ENCODE measurements around the gene IFT43.

IFT43 gene

DNA sequence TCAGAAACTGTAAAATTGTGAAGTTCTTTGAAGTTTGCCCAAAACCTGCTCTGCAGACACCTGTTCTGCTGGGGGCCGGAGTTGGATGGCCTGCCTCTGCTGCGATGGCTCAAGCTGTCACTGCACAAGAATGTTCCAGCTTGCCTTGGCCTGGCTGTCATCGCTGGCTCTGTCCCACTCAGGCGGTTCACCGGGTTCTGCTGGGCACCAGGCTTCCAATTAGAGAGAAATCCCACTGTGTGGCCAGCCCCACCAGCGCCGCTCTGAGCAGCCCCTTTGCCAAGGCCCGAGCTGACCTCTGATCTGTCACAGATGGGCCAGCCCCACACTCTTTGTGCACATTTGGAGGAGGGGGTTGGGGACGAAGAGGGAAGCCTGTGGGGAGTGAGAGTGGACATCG is 94.5 kb downstream of the IFT43 start:
- H3K18ac ChIP-seq (ENCODE audit: low read length) = no peak overlapping the region
- H2AFZ ChIP-seq (ENCODE audit: insufficient read depth, low read length, poor library complexity) = no peak overlapping the region
- H2BK120ac ChIP-seq (ENCODE audit: insufficient read depth, low read length, poor library complexity) = no peak overlapping the region
- no peak overlapping the region for H2BK12ac ChIP-seq (ENCODE audit: low read length)
- H2AK5ac ChIP-seq (ENCODE audit: low read length) = no peak overlapping the region
- no peaks in the 10 kb centered on the region for H3K79me1 ChIP-seq (ENCODE audit: low read length)
- H3K36me3 ChIP-seq (ENCODE audit: control insufficient read depth in 1 of 2, insufficient read depth in 2 of 2, low read length in 2 of 2) = peaks cover 5 to 6% of the 10 kb centered on the region in 2 experiments
- H3K4me3 ChIP-seq (ENCODE audit: low read depth, low read length) = no peak overlapping the region
- H4K91ac ChIP-seq (ENCODE audit: low read depth, low read length) = no peak overlapping the region
- H4K8ac ChIP-seq (ENCODE audit: low read depth, low read length) = no peak overlapping the region
- H4K12ac ChIP-seq (ENCODE audit: low read depth, low read length) = no peak overlapping the region
- no peak overlapping the region for H2BK5ac ChIP-seq (ENCODE audit: low read depth, low read length, poor library complexity)
- no peak overlapping the region for H3K27ac ChIP-seq (ENCODE audit: low read depth, low read length)
- H3K9me3 ChIP-seq (ENCODE audit: insufficient read depth, low read depth, low read length) = peaks cover 2% of the 10 kb centered on the region
- DNase-seq = no peak
- no peak overlapping the region for H3K4me2 ChIP-seq (ENCODE audit: low read length)
- no peak overlapping the region for H3K14ac ChIP-seq (ENCODE audit: low read length)
- no peak overlapping the region for H3K4ac ChIP-seq (ENCODE audit: low read depth, low read length)
- H3K23ac ChIP-seq (ENCODE audit: low read length) = no peak overlapping the region
- no CpG with 5 or more reads among the region's 10 CpGs for WGBS (ENCODE audit: extremely low coverage, insufficient coverage, insufficient read length)
- no peaks in the 10 kb centered on the region for H3K27me3 ChIP-seq (ENCODE audit: insufficient read depth, low read length)
- H3K9ac ChIP-seq (ENCODE audit: low read length) = no peak overlapping the region
- H3K79me2 ChIP-seq (ENCODE audit: control insufficient read depth, insufficient read depth, low read length, poor library complexity) = no peaks in the 10 kb centered on the region
- H3K4me1 ChIP-seq (ENCODE audit: control insufficient read depth in 1 of 2, insufficient read depth in 2 of 2, low read length in 2 of 2) = no peaks in the 10 kb centered on the region

DNA sequence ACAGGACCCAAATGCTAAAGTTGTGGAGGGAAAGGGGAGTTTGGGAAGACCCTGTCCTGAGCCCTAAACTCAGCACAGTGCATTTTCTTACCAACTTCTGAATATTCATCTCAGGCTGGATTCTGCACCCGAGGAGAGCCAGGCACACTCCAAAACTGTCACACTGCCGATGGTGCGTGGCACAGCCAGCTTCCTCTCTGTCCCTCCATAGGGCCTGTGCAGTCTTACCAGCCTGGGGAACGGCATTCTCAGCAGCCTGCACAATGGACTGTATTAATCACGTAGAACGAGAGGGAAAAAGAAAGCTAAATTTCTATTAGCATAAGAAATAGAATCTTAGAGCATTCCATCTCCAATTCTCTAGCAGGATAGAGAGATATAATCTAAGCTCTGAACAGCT is 94.9 kb downstream of the IFT43 start:
- H3K27ac ChIP-seq (ENCODE audit: low read depth, low read length) = no peak overlapping the region
- no CpG with 5 or more reads among the region's 6 CpGs for WGBS (ENCODE audit: extremely low coverage, insufficient coverage, insufficient read length)
- H2AK5ac ChIP-seq (ENCODE audit: low read length) = no peak overlapping the region
- H3K23ac ChIP-seq (ENCODE audit: low read length) = no peak overlapping the region
- H2BK5ac ChIP-seq (ENCODE audit: low read depth, low read length, poor library complexity) = no peak overlapping the region
- H4K12ac ChIP-seq (ENCODE audit: low read depth, low read length) = no peak overlapping the region
- H2AFZ ChIP-seq (ENCODE audit: insufficient read depth, low read length, poor library complexity) = no peak overlapping the region
- H2BK120ac ChIP-seq (ENCODE audit: insufficient read depth, low read length, poor library complexity) = no peak overlapping the region
- H3K4ac ChIP-seq (ENCODE audit: low read depth, low read length) = no peak overlapping the region
- H4K91ac ChIP-seq (ENCODE audit: low read depth, low read length) = no peak overlapping the region
- H3K4me1 ChIP-seq (ENCODE audit: control insufficient read depth in 1 of 2, insufficient read depth in 2 of 2, low read length in 2 of 2) = no peaks in the 10 kb centered on the region
- H4K8ac ChIP-seq (ENCODE audit: low read depth, low read length) = no peak overlapping the region
- no peak overlapping the region for H3K4me2 ChIP-seq (ENCODE audit: low read length)
- H3K79me2 ChIP-seq (ENCODE audit: control insufficient read depth, insufficient read depth, low read length, poor library complexity) = no peaks in the 10 kb centered on the region
- H3K4me3 ChIP-seq (ENCODE audit: low read depth, low read length) = no peak overlapping the region
- no peak overlapping the region for H2BK12ac ChIP-seq (ENCODE audit: low read length)
- peaks cover 5 to 6% of the 10 kb centered on the region in 2 experiments for H3K36me3 ChIP-seq (ENCODE audit: control insufficient read depth in 1 of 2, insufficient read depth in 2 of 2, low read length in 2 of 2)
- no peak for DNase-seq
- H3K9me3 ChIP-seq (ENCODE audit: insufficient read depth, low read depth, low read length) = peaks cover 2% of the 10 kb centered on the region
- no peak overlapping the region for H3K18ac ChIP-seq (ENCODE audit: low read length)
- no peaks in the 10 kb centered on the region for H3K79me1 ChIP-seq (ENCODE audit: low read length)
- no peak overlapping the region for H3K9ac ChIP-seq (ENCODE audit: low read length)
- no peak overlapping the region for H3K14ac ChIP-seq (ENCODE audit: low read length)
- H3K27me3 ChIP-seq (ENCODE audit: insufficient read depth, low read length) = no peaks in the 10 kb centered on the region

DNA sequence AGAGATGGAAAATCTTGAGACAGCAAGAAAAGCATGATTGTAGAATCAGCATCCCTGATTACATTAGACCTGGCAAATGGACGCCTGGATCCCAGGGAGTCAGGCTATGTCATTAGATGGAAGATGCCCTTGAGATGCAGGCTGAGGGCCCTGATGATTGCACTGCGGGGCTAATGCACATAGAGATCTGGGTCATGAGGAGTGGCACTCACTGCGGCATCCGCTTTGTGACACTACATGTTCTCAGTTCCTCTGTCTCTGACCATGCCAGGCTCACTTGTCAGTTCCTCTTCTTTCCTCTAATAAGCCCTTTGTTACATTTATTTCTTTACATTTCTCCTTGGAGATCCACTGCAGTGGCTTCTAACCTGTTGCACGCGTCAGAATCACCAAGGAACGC is 96.1 kb downstream of the IFT43 start:
- no CpG with 5 or more reads among the region's 7 CpGs for WGBS (ENCODE audit: extremely low coverage, insufficient coverage, insufficient read length)
- Histone ChIP-seq H2AK5ac (ENCODE audit: low read length) (no peak overlapping the region), H4K8ac (ENCODE audit: low read depth, low read length) (no peak overlapping the region), H4K91ac (ENCODE audit: low read depth, low read length) (no peak overlapping the region), H3K9ac (ENCODE audit: low read length) (no peak overlapping the region), H2BK12ac (ENCODE audit: low read length) (no peak overlapping the region), H2BK5ac (ENCODE audit: low read depth, low read length, poor library complexity) (no peak overlapping the region), H3K4me1 (ENCODE audit: control insufficient read depth in 1 of 2, insufficient read depth in 2 of 2, low read length in 2 of 2) (no peaks in the 10 kb centered on the region), H3K79me1 (ENCODE audit: low read length) (no peaks in the 10 kb centered on the region), H3K9me3 (ENCODE audit: insufficient read depth, low read depth, low read length) (peaks cover 2% of the 10 kb centered on the region), H3K23ac (ENCODE audit: low read length) (no peak overlapping the region), H3K4me2 (ENCODE audit: low read length) (no peak overlapping the region), H4K12ac (ENCODE audit: low read depth, low read length) (no peak overlapping the region), H3K18ac (ENCODE audit: low read length) (no peak overlapping the region), H3K4me3 (ENCODE audit: low read depth, low read length) (no peak overlapping the region), H3K36me3 (ENCODE audit: control insufficient read depth in 1 of 2, insufficient read depth in 2 of 2, low read length in 2 of 2) (peaks cover 5 to 6% of the 10 kb centered on the region in 2 experiments), H3K27ac (ENCODE audit: low read depth, low read length) (no peak overlapping the region), H3K27me3 (ENCODE audit: insufficient read depth, low read length) (no peaks in the 10 kb centered on the region), H3K79me2 (ENCODE audit: control insufficient read depth, insufficient read depth, low read length, poor library complexity) (no peaks in the 10 kb centered on the region), H2AFZ (ENCODE audit: insufficient read depth, low read length, poor library complexity) (no peak overlapping the region), H3K4ac (ENCODE audit: low read depth, low read length) (no peak overlapping the region), H3K14ac (ENCODE audit: low read length) (no peak overlapping the region), H2BK120ac (ENCODE audit: insufficient read depth, low read length, poor library complexity) (no peak overlapping the region)
- no peak for DNase-seq

DNA sequence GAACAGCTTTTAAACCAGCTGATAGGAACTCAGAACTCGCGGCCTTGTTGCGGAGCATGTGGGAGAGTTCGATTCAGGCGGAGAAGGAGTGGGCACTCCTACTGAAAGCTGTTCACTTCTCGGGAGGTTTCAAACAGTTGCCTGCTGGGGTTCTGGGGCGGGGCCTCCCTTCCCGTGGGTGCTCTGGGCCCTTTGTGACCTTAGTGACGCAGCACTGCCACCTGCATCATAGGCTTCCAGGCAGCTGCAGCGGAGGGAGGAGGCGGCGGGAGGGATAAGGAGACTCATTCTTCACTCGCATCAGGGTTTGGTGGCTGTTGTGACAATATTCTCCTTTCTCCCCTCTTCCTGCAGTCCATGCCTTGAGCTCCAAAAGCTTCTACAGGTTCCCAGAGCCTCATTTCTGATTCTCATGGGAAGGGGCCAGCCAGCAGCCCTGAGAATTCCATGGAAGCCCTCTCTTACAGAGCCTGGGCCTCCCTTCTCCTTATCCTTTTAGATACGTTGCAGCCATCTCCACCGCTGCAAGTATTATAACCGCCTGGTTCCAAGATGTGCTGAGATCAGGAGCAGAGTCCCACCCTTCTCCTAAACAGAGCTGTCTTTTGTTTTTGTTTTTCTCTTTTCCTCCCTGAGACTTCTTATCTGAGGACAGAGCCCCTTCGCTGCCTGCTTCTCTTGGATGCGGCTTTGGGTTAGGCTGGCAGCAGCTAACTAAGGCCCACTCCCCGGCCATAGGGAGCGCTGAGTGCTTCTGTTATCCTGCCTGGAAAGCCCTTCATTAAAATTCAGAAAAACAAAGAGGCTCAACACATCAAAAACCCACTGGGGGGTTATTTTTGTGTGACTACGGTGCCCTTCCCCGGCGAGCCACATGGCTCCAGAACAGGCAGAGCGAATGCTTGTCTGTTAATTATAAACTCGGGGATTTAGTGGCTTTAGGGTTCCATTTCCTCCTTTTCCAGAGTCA is 98.5 kb downstream of the IFT43 start:
- Histone ChIP-seq H4K8ac (ENCODE audit: low read depth, low read length) (no peak overlapping the region), H4K12ac (ENCODE audit: low read depth, low read length) (no peak overlapping the region), H3K36me3 (ENCODE audit: control insufficient read depth in 1 of 2, insufficient read depth in 2 of 2, low read length in 2 of 2) (peaks cover 5 to 6% of the 10 kb centered on the region in 2 experiments), H2AK5ac (ENCODE audit: low read length) (no peak overlapping the region), H3K4me2 (ENCODE audit: low read length) (no peak overlapping the region), H3K9ac (ENCODE audit: low read length) (no peak overlapping the region), H2BK5ac (ENCODE audit: low read depth, low read length, poor library complexity) (no peak overlapping the region), H3K4me3 (ENCODE audit: low read depth, low read length) (no peak overlapping the region), H4K91ac (ENCODE audit: low read depth, low read length) (no peak overlapping the region), H3K27me3 (ENCODE audit: insufficient read depth, low read length) (no peaks in the 10 kb centered on the region), H3K14ac (ENCODE audit: low read length) (no peak overlapping the region), H3K23ac (ENCODE audit: low read length) (no peak overlapping the region), H2BK120ac (ENCODE audit: insufficient read depth, low read length, poor library complexity) (no peak overlapping the region), H3K4me1 (ENCODE audit: control insufficient read depth in 1 of 2, insufficient read depth in 2 of 2, low read length in 2 of 2) (no peaks in the 10 kb centered on the region), H3K79me2 (ENCODE audit: control insufficient read depth, insufficient read depth, low read length, poor library complexity) (no peaks in the 10 kb centered on the region), H3K18ac (ENCODE audit: low read length) (no peak overlapping the region), H3K27ac (ENCODE audit: low read depth, low read length) (no peak overlapping the region), H3K4ac (ENCODE audit: low read depth, low read length) (no peak overlapping the region), H2AFZ (ENCODE audit: insufficient read depth, low read length, poor library complexity) (no peak overlapping the region), H3K79me1 (ENCODE audit: low read length) (no peaks in the 10 kb centered on the region), H2BK12ac (ENCODE audit: low read length) (no peak overlapping the region), H3K9me3 (ENCODE audit: insufficient read depth, low read depth, low read length) (no peaks in the 10 kb centered on the region)
- WGBS (ENCODE audit: extremely low coverage, insufficient coverage, insufficient read length) = no CpG with 5 or more reads among the region's 25 CpGs
- no peak for DNase-seq
